Neural progenitor cell (in vitro differentiated cells): ENCODE measurements around the gene TNIK. TPM values are rescaled to one million over a fixed set of nuclear protein-coding genes. Genes with fewer than 3 reads are reported as not detected.

Experiments
- DNase-seq: peaks from one replicate; pipeline ENCODE4 v3.0.0-alpha.2; 2016; ENCODE audit warnings: low spot score
- H2AFZ ChIP-seq: fragments of 200-600 bp; sonication (generic); replicated peaks from 2 replicates; pipeline ENCODE4 v1.6.1; 2016; ENCODE audit warnings: antibody characterized with exemption
- H3F3A ChIP-seq: fragments of 200-600 bp; sonication (generic); 2 replicates; pipeline ENCODE4 v1.6.1; 2016; ENCODE audit warnings: antibody characterized with exemption, low read depth
- H3K27ac ChIP-seq: fragments of 200-600 bp; sonication (generic); 2 replicates; pipeline ENCODE4 v1.5.1; 2016; ENCODE audit warnings: mild to moderate bottlenecking
- H3K27me3 ChIP-seq: fragments of 200-600 bp; sonication (generic); 2 replicates; pipeline ENCODE4 v1.6.1; 2016; ENCODE audit warnings: mild to moderate bottlenecking, moderate library complexity
- H3K36me3 ChIP-seq: fragments of 200-600 bp; sonication (generic); 2 replicates; pipeline ENCODE4 v1.5.1; 2016
- H3K4me1 ChIP-seq: fragments of 200-600 bp; sonication (generic); 2 replicates; pipeline ENCODE4 v1.6.1; 2016; ENCODE audit warnings: mixed run types
- H3K4me2 ChIP-seq: fragments of 200-600 bp; sonication (generic); 2 replicates; pipeline ENCODE4 v1.6.1; 2016
- H3K4me3 ChIP-seq: fragments of 200-600 bp; sonication (generic); 2 replicates; pipeline ENCODE4 v1.5.1; 2016
- H3K79me2 ChIP-seq: fragments of 200-600 bp; sonication (generic); 2 replicates; pipeline ENCODE4 v1.6.1; 2016; ENCODE audit warnings: low read depth
- H3K9ac ChIP-seq: fragments of 200-600 bp; sonication (generic); 2 replicates; pipeline ENCODE4 v1.6.1; 2016
- H3K9me3 ChIP-seq: fragments of 200-600 bp; sonication (generic); 2 replicates; pipeline ENCODE4 v1.5.1; 2016; ENCODE audit warnings: low read depth
- H4K20me1 ChIP-seq: fragments of 200-600 bp; sonication (generic); 2 replicates; pipeline ENCODE4 v1.6.1; 2016; ENCODE audit warnings: low read depth
- H3K27ac Mint-ChIP-seq: 3 replicates; pipeline ENCODE4 v1.8.0; 2021; ENCODE audit warnings: mixed read lengths
- H3K27me3 Mint-ChIP-seq: 2 replicates; pipeline ENCODE4 v1.8.0; 2022; ENCODE audit warnings: low read depth, mild to moderate bottlenecking, inconsistent platforms, moderate library complexity, mixed read lengths; ENCODE audit not compliant: insufficient read depth
- H3K36me3 Mint-ChIP-seq: 3 replicates; pipeline ENCODE4 v1.8.0; 2021; ENCODE audit warnings: mixed read lengths
- H3K4me1 Mint-ChIP-seq: 3 replicates; pipeline ENCODE4 v1.8.0; 2021; ENCODE audit warnings: mixed read lengths
- H3K4me3 Mint-ChIP-seq: 3 replicates; pipeline ENCODE4 v1.8.0; 2021; ENCODE audit warnings: mild to moderate bottlenecking, moderate library complexity, mixed read lengths
- H3K9me3 Mint-ChIP-seq: 3 replicates; pipeline ENCODE4 v1.8.0; 2020; ENCODE audit warnings: mixed read lengths
- CTCF ChIP-seq: fragments of 200-600 bp; sonication (generic); IDR thresholded peaks from 2 replicates; pipeline ENCODE4 v1.5.1; 2017; ENCODE audit warnings: antibody characterized with exemption, mild to moderate bottlenecking
- EZH2 ChIP-seq: fragments of 200-600 bp; sonication (generic); IDR thresholded peaks from 2 replicates; pipeline ENCODE4 v1.6.1; 2017; ENCODE audit warnings: antibody characterized with exemption, mild to moderate bottlenecking, moderate library complexity
- EZH2phosphoT487 ChIP-seq: fragments of 200-600 bp; sonication (generic); IDR thresholded peaks from 2 replicates; pipeline ENCODE4 v1.6.1; 2017; ENCODE audit warnings: antibody characterized with exemption
- total RNA-seq: library from RNA; depleted of rRNA; stranded (reverse); fragments of >200 nt; gene quantifications from 2 replicates; pipeline ENCODE4 v1.2.3, GENCODE V29; 2015; ENCODE audit warnings: low replicate concordance

Gene TNIK
- total RNA-seq, 1 donor from 2014 or later = 3.0 TPM

GRCh38 chr3:171315101-171315500 is 145.1 kb downstream of the TNIK start:
- H3K36me3 ChIP-seq = no peaks in the 10 kb centered on the region
- no peaks in the 10 kb centered on the region for H3K27me3 ChIP-seq
- H3F3A ChIP-seq = no peaks in the 10 kb centered on the region
- no peaks in the 10 kb centered on the region for H3K9me3 ChIP-seq
- peaks cover 2% of the 10 kb centered on the region for H3K27me3 Mint-ChIP-seq
- H3K9ac ChIP-seq = no peak overlapping the region
- no peak overlapping the region for H3K27ac Mint-ChIP-seq
- no peak for TF ChIP-seq EZH2
- TF ChIP-seq EZH2phosphoT487 = no peak
- TF ChIP-seq CTCF = no peak
- H3K79me2 ChIP-seq = no peaks in the 10 kb centered on the region
- no peak overlapping the region for H3K4me3 ChIP-seq
- H3K4me2 ChIP-seq = no peak overlapping the region
- no peak for DNase-seq
- peaks cover 25% of the 10 kb centered on the region for H3K4me1 Mint-ChIP-seq
- no peaks in the 10 kb centered on the region for H4K20me1 ChIP-seq
- H2AFZ ChIP-seq = no peak overlapping the region
- no peaks in the 10 kb centered on the region for H3K4me1 ChIP-seq
- no peak overlapping the region for H3K4me3 Mint-ChIP-seq
- H3K27ac ChIP-seq = no peak overlapping the region
- no peaks in the 10 kb centered on the region for H3K36me3 Mint-ChIP-seq
- no peaks in the 10 kb centered on the region for H3K9me3 Mint-ChIP-seq

GRCh38 chr3:171314341-171314740 is 145.9 kb downstream of the TNIK start:
- no peaks in the 10 kb centered on the region for H4K20me1 ChIP-seq
- H3K36me3 ChIP-seq = no peaks in the 10 kb centered on the region
- H3K27me3 ChIP-seq = no peaks in the 10 kb centered on the region
- DNase-seq = no peak
- no peak overlapping the region for H2AFZ ChIP-seq
- no peaks in the 10 kb centered on the region for H3K79me2 ChIP-seq
- no peak overlapping the region for H3K4me3 ChIP-seq
- Mint-ChIP-seq H3K4me1 (peaks cover 27% of the 10 kb centered on the region), H3K9me3 (no peaks in the 10 kb centered on the region), H3K36me3 (no peaks in the 10 kb centered on the region), H3K4me3 (no peak overlapping the region), H3K27me3 (no peaks in the 10 kb centered on the region), H3K27ac (peak overlapping the region; percentile 10)
- H3K27ac ChIP-seq = no peak overlapping the region
- no peak for TF ChIP-seq CTCF
- no peak for TF ChIP-seq EZH2phosphoT487
- TF ChIP-seq EZH2 = no peak
- H3K4me1 ChIP-seq = no peaks in the 10 kb centered on the region
- H3K4me2 ChIP-seq = no peak overlapping the region
- no peaks in the 10 kb centered on the region for H3K9me3 ChIP-seq
- H3F3A ChIP-seq = no peaks in the 10 kb centered on the region
- H3K9ac ChIP-seq = no peak overlapping the region

GRCh38 chr3:171313702-171314101 is 146.5 kb downstream of the TNIK start:
- Histone ChIP-seq H3F3A (no peaks in the 10 kb centered on the region), H3K9ac (no peak overlapping the region), H3K4me1 (no peaks in the 10 kb centered on the region), H3K36me3 (no peaks in the 10 kb centered on the region), H4K20me1 (no peaks in the 10 kb centered on the region), H3K4me2 (no peak overlapping the region), H3K79me2 (no peaks in the 10 kb centered on the region), H3K27me3 (no peaks in the 10 kb centered on the region), H3K4me3 (no peak overlapping the region), H3K9me3 (no peaks in the 10 kb centered on the region), H3K27ac (no peak overlapping the region), H2AFZ (no peak overlapping the region)
- DNase-seq = no peak
- H3K4me3 Mint-ChIP-seq = no peak overlapping the region
- H3K27me3 Mint-ChIP-seq = no peaks in the 10 kb centered on the region
- peaks cover 2% of the 10 kb centered on the region for H3K9me3 Mint-ChIP-seq
- no peak for TF ChIP-seq EZH2
- TF ChIP-seq EZH2phosphoT487 = no peak
- no peaks in the 10 kb centered on the region for H3K36me3 Mint-ChIP-seq
- H3K27ac Mint-ChIP-seq = no peak overlapping the region
- H3K4me1 Mint-ChIP-seq = peaks cover 27% of the 10 kb centered on the region

GRCh38 chr3:171312741-171313140 is 147.5 kb downstream of the TNIK start:
- Histone ChIP-seq H3K79me2 (no peaks in the 10 kb centered on the region), H3K4me1 (no peaks in the 10 kb centered on the region), H2AFZ (no peak overlapping the region), H3K9me3 (no peaks in the 10 kb centered on the region), H3K4me3 (no peak overlapping the region), H3K27ac (no peak overlapping the region), H3K36me3 (no peaks in the 10 kb centered on the region), H4K20me1 (no peaks in the 10 kb centered on the region), H3F3A (no peaks in the 10 kb centered on the region), H3K4me2 (no peak overlapping the region), H3K9ac (no peak overlapping the region), H3K27me3 (no peaks in the 10 kb centered on the region)
- TF ChIP-seq EZH2phosphoT487 = no peak
- no peak for TF ChIP-seq CTCF
- no peak for TF ChIP-seq EZH2
- Mint-ChIP-seq H3K27me3 (no peaks in the 10 kb centered on the region), H3K4me3 (no peak overlapping the region), H3K4me1 (peaks cover 27% of the 10 kb centered on the region), H3K9me3 (peaks cover 8% of the 10 kb centered on the region), H3K36me3 (peaks cover 3% of the 10 kb centered on the region), H3K27ac (peak overlapping the region; percentile 35)
- no peak for DNase-seq
